Measurements from ENCODE around the gene EXOC5.
"Not testable (repeated sequence)": the region's sequence is repeated elsewhere in the genome, so short reads cannot be mapped to it uniquely, and the experiment has no call there.

The EXOC5 gene

GRCh38 chr14:57258221-57258620 is 10.5 kb downstream of the EXOC5 start:
- DNase-seq: not testable (repeated sequence)

DNA sequence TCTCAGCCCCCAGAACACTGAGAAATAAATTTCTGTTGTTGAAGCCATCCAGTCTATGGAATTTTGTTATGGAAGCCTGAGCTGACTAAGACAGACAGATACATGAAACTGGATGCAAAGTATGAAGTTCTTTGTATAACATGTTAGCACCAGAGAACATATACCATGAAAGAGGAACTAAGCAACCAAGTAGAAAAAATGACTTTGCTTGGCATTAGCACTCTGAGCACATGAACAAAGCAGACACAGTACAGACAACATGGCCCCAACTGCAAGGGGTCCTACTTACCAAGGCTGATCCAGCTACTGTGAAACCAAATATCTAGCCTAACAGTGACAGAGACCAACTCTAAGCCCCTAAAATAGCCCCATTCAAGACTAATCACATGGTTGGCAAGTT is 13.8 kb downstream of the EXOC5 start:
- DNase-seq: no peak

GRCh38 chr14:57246933-57247657 is 21.6 kb downstream of the EXOC5 start:
- no peak for DNase-seq

GRCh38 chr14:57245941-57246340 is 22.8 kb downstream of the EXOC5 start:
- DNase-seq: no peak

GRCh38 chr14:57244106-57244505 is 24.6 kb downstream of the EXOC5 start:
- no peak for DNase-seq

DNA sequence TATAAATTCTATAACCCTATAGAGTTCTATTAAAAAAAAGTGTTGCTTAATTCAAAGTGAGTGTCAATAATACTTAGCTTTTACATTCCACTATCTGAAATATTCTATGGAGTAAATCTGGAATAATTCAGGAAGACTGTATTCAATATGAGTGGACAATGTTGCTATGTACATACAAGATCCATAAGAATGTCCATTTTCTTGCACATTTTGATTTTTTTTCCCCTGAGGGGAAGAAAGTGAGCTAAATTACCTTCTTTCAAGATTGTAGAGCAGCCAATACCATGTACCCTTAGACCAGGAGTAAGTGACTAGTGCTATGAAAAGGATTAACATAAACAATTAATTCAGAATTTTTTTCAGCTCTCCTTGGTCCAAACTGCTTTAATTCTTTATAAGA is 25.4 kb downstream of the EXOC5 start:
- no peak for DNase-seq

DNA sequence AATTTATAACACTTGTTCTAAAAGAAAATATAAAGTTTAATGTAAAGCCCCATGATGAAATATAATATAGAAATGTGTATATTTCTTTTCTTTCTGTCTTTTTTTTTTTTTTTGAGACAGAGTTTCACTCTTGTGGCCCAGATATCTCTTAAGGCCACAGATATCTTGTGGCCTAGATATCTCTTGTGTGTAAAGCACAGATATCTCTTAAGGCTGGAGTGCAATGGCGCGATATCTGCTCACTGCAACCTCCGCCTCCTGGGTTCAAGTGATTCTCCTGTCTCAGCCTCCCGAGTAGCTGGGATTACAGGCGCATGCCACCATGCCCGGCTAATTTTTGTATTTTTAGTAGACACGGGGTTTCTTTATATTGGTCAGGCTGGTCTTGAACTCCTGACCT is 28.6 kb downstream of the EXOC5 start:
- not testable (repeated sequence) for DNase-seq

GRCh38 chr14:57232006-57232405 is 36.7 kb downstream of the EXOC5 start:
- DNase-seq: no peak

- not testable (repeated sequence) for DNase-seq
Observed at GRCh38 chr14:57228320-57228719, 40.4 kb downstream of the EXOC5 start.

- DNase-seq: no peak
Observed at GRCh38 chr14:57227083-57227482, 41.6 kb downstream of the EXOC5 start.

DNA sequence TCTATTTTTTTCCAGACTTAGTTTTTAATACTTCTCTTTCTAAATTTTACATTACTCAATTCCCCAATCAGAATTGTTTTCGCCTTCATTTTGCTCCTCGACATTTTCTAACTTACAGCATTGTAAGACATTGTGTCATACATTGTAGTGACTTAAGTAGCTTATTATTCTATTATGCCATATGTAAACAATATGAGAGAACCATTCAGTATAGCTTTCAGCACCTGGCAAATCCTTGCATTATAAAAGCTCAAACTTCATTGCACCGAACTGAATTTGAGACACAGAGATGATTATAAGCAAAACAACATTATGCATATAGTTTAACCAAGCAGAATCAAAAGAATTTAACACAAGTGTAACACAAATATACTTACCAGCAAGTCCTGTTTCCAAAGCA is 46.8 kb downstream of the EXOC5 start:
- no peak for DNase-seq

GRCh38 chr14:57212919-57213318 is 55.8 kb downstream of the EXOC5 start:
- no peak for DNase-seq

GRCh38 chr14:57209561-57209960 is 59.1 kb downstream of the EXOC5 start:
- DNase-seq: no peak

DNA sequence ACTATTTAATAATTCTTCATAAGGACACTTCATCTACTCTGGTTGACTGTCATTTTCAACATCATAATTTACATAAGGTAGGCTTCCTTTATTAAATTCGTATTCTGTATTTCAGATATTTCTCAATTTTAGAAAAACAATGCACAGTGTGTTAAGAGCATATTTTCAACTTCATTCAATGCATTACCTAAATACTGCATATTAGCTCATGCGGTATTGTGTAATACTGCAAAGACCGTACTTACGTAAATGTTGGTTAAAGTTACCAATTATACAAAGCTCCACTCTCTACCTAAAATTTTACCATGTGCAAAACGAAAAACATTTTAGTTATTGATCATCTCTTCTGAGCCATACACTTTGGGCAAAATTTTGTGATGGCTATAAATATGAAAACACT is 62.8 kb downstream of the EXOC5 start:
- DNase-seq: no peak

- DNase-seq: peak in 1 of 6 experiments; percentile 2
Observed at GRCh38 chr14:57202672-57203071, 66.0 kb downstream of the EXOC5 start.

GRCh38 chr14:57199921-57200320 is 68.8 kb downstream of the EXOC5 start:
- DNase-seq: no peak

DNA sequence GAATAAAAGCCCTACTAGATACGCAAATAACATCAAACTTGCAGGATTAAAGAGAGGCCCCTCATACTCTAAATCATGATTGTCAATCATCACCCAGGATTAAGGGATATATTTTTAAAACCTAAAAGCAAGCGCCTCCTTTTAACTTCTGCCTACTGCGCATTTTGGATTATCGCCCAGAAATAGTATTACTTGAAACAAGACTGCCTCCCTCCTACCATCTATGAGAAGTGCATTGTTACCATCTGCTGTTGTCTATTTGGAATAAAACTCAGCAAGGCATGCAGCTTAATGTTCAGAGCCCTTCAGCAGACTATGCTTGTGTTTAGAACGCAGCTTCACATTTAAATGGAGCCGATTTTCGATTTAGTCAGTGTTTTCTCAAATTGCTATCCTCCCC is 79.6 kb downstream of the EXOC5 start:
- no peak for DNase-seq

DNA sequence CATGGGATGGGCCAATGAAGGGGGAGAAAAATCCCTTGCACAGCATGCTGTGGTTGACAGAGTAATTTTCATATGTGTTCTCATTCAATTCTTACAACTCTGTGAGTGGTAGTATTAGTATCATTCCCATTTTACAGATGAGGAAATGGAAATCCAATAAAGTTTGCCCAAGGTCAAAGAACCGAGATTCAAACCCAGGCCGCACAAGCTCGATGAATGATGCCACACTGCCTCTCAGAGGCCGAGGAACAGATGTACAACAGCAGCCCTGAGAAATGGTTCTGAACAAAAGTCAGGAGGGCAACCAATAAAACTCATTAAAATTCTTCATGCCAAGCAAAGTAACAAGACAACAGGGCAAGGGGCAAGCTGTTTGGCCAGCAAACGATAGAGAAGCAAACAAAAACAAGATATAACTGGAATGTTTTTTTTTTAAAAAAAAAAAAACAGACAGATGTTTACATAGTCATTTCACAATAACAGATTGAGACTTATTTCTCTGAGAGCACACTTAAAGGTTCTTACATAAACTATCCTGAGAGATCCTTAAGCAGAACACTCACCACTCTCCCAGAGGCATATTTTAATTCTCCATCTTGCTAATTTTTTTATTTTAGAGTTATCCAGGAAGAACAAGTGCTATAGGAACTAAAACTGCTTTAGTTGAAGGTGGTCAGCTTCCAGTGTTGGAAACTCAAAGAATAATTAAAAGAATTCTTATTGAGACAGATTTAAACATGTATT is 85.8 kb downstream of the EXOC5 start:
- DNase-seq: no peak

DNA sequence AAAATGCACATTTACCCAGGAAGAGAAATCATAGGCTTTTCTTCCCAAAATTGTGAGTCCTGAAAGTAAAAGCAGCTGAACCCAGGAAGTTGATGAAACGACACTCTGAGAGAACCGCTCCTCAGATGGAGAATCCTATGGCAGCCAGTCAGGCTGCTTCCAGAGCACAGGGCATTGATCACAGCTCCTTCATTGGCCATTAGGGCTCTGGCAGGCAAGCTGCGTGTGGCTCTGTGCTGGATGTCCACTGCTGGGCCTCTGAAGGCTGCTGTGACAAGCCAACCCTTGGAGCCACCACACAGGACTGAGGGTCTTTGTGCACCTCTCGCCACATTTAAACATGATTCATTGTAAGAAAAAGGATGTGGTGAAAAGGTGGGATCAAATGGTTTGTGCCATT is 89.4 kb downstream of the EXOC5 start:
- DNase-seq: no peak

GRCh38 chr14:57174466-57174865 is 94.2 kb downstream of the EXOC5 start:
- no peak for DNase-seq

DNA sequence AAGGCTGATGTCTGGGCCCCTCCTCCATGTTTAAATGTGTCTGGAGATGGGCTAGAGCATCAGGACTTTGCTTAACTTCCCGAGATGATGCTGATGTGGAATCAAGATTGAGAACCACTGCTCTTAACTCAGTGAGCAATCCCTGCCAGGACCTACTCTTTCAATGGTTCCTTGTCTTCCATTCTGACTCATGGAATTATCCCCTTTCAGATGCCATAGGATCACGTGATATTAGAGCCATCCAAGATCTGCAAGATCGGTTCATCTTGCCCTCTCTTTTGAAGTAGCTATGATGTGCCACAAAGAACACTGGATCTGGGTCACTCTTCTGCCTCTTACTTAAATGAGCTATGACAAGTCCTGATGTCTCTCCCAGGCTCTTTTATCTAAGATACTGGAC is 96.8 kb downstream of the EXOC5 start:
- no peak for DNase-seq

- no peak for DNase-seq
Observed at GRCh38 chr14:57171363-57171762, 97.3 kb downstream of the EXOC5 start.

GRCh38 chr14:57169901-57170300 is 98.8 kb downstream of the EXOC5 start:
- no peak for DNase-seq

GRCh38 chr14:57168138-57168679 is 100.5 kb downstream of the EXOC5 start:
- DNase-seq: no peak
